ENCODE data around the gene STXBP6. TPM values are rescaled to one million over a fixed set of nuclear protein-coding genes. Genes with fewer than 3 reads are reported as not detected.

The STXBP6 gene
- total and polyA plus RNA-seq, 2 experiments from 2014 or later, result 19.7 to 29.0 TPM

DNA sequence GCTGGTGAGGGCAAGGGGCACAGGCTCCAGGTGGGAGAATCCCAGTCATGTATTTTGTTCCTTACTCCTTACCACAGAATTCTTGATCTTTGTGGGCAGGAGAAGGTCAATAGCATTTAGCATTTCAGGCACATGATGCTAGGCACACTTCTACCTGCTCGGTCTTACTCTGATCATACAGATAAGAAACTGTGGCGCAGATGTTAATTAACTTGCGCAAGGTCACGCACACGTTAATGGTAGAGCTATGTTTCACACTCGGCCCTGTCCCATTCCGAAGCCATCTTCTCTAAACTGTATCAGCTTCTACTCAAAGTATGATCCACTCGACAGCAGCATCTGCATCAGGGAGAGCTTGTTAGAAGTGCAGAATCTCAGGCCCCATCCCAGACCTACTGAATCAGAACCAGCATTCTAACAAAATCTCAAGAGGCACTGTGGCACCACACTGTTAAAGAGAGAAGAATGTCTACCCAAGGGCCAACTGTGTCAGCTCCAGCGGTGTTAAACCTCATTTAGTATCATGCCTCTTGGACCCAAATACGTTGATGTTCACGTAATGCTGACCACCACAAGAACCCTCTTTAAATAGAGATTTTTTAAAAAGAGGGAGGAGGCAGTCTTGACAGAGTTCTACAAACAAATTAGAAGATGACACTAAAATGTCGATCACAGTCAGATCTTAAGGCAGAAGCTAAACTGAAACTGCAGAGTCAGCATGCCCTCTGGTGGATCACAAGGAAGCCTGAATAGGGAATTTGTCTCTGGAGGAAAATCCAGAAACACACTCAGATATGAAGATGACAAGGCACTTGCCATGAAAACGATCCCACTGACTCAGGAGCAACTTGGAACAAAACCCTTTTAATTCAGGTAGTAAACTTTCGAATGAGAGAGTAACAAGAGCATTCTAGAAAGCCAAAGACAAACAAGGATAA lies 7.3 kb downstream of the STXBP6 start:
- Histone ChIP-seq H4K20me1 (replicated peaks; ENCODE audit: insufficient read depth) (peaks cover 3% of the 10 kb centered on the region; the same call in 1 of the 2 replicates), H3K27ac (ENCODE audit: low read depth) (no peak overlapping the region), H3K36me3 (ENCODE audit: insufficient read depth) (no peaks in the 10 kb centered on the region), H3K27me3 (ENCODE audit: insufficient read depth) (peaks cover 8% of the 10 kb centered on the region; the same call in 1 of the 2 replicates), H3K4me3 (no peak overlapping the region), H3K4me1 (ENCODE audit: insufficient read depth) (peaks cover 13% of the 10 kb centered on the region), H3K9me2 (ENCODE audit: insufficient read depth) (no peaks in the 10 kb centered on the region), H2AFZ (no peak overlapping the region), H3F3A (replicated peaks; ENCODE audit: low read depth) (no peaks in the 10 kb centered on the region), H3K79me2 (replicated peaks; ENCODE audit: insufficient read depth) (peaks cover 45% of the 10 kb centered on the region), H3K4me2 (no peak overlapping the region)
- no peak overlapping the region for H3K4me3 Mint-ChIP-seq
- TF ChIP-seq ZNF331 (CRISPR knock-in tag; IDR thresholded peaks at IDR 0.05; ENCODE audit: low read depth), result no peak
- TF ChIP-seq, protein P1, sequence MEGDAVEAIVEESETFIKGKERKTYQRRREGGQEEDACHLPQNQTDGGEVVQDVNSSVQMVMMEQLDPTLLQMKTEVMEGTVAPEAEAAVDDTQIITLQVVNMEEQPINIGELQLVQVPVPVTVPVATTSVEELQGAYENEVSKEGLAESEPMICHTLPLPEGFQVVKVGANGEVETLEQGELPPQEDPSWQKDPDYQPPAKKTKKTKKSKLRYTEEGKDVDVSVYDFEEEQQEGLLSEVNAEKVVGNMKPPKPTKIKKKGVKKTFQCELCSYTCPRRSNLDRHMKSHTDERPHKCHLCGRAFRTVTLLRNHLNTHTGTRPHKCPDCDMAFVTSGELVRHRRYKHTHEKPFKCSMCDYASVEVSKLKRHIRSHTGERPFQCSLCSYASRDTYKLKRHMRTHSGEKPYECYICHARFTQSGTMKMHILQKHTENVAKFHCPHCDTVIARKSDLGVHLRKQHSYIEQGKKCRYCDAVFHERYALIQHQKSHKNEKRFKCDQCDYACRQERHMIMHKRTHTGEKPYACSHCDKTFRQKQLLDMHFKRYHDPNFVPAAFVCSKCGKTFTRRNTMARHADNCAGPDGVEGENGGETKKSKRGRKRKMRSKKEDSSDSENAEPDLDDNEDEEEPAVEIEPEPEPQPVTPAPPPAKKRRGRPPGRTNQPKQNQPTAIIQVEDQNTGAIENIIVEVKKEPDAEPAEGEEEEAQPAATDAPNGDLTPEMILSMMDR (conservative IDR thresholded peaks at IDR 0.05; ENCODE audit: low read depth in 2 of 2), result peak; percentile 75 to 81
- peaks cover 15% of the 10 kb centered on the region for H3K4me1 Mint-ChIP-seq
- no peaks in the 10 kb centered on the region for H3K36me3 Mint-ChIP-seq (ENCODE audit: low read depth)
- ATAC-seq, result peak; percentile 72
- H3K27ac Mint-ChIP-seq, result peak overlapping the region; percentile 81; the same call in 1 of the 2 replicates
- H3K27me3 Mint-ChIP-seq (ENCODE audit: insufficient read depth, low read depth, poor library complexity), result no peaks in the 10 kb centered on the region
- H3K9me3 Mint-ChIP-seq, result no peaks in the 10 kb centered on the region
- peak; percentile 80 for DNase-seq (ENCODE audit: low spot score)

DNA sequence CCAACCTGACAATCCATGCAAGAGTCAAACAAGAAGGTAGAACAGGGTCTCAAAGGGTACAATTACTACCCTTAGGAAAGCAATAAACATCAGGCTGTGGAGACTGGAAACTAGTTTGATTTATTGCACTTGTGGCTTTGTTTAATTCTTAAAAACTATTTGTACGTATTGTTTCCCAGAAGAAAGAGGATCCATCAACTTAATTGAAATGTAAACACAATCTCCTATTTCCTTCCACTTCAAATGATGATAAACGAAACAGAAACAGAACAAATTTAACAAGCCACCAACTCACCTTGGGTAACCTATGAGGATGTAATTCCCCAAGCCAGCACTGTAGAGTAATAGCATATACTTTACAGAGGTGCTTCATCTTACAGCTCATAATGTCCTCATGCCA lies 8.0 kb downstream of the STXBP6 start:
- H3K27ac Mint-ChIP-seq, result no peak overlapping the region
- peaks cover under 1% of the 10 kb centered on the region; the same call in 1 of the 2 replicates for H4K20me1 ChIP-seq (replicated peaks; ENCODE audit: insufficient read depth)
- no peaks in the 10 kb centered on the region for H3K9me3 Mint-ChIP-seq
- H3K4me3 ChIP-seq, result no peak overlapping the region
- peaks cover 13% of the 10 kb centered on the region for H3K4me1 ChIP-seq (ENCODE audit: insufficient read depth)
- ATAC-seq (no peak), DNase-seq (ENCODE audit: low spot score) (no peak)
- no peaks in the 10 kb centered on the region for H3K36me3 Mint-ChIP-seq (ENCODE audit: low read depth)
- peaks cover 15% of the 10 kb centered on the region for H3K4me1 Mint-ChIP-seq
- no peaks in the 10 kb centered on the region for H3K27me3 Mint-ChIP-seq (ENCODE audit: insufficient read depth, low read depth, poor library complexity)
- H2AFZ ChIP-seq, result no peak overlapping the region
- H3K27ac ChIP-seq (ENCODE audit: low read depth), result no peak overlapping the region
- H3K27me3 ChIP-seq (ENCODE audit: insufficient read depth), result peaks cover under 1% of the 10 kb centered on the region; the same call in 1 of the 2 replicates
- H3K9me2 ChIP-seq (ENCODE audit: insufficient read depth), result no peaks in the 10 kb centered on the region
- H3K36me3 ChIP-seq (ENCODE audit: insufficient read depth), result no peaks in the 10 kb centered on the region
- no peak overlapping the region for H3K4me2 ChIP-seq
- H3F3A ChIP-seq (replicated peaks; ENCODE audit: low read depth), result no peaks in the 10 kb centered on the region
- peaks cover 52% of the 10 kb centered on the region for H3K79me2 ChIP-seq (replicated peaks; ENCODE audit: insufficient read depth)
- H3K4me3 Mint-ChIP-seq, result no peak overlapping the region
- TF ChIP-seq, protein P1 (conservative IDR thresholded peaks at IDR 0.05; ENCODE audit: low read depth in 2 of 2), result no peak
- no peak for TF ChIP-seq ZNF114 (CRISPR knock-in tag; IDR thresholded peaks at IDR 0.05)
- TF ChIP-seq JUNB (IDR thresholded peaks at IDR 0.05; ENCODE audit: unreplicated experiment), result no peak
- TF ChIP-seq, protein P2, sequence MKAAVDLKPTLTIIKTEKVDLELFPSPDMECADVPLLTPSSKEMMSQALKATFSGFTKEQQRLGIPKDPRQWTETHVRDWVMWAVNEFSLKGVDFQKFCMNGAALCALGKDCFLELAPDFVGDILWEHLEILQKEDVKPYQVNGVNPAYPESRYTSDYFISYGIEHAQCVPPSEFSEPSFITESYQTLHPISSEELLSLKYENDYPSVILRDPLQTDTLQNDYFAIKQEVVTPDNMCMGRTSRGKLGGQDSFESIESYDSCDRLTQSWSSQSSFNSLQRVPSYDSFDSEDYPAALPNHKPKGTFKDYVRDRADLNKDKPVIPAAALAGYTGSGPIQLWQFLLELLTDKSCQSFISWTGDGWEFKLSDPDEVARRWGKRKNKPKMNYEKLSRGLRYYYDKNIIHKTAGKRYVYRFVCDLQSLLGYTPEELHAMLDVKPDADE (IDR thresholded peaks at IDR 0.05), result no peak
- no peak for TF ChIP-seq STAT1 (IDR thresholded peaks at IDR 0.05; ENCODE audit: unreplicated experiment)
- TF ChIP-seq POLR2AphosphoS5 (IDR thresholded peaks at IDR 0.05; ENCODE audit: low read depth), result no peak
- no peak for TF ChIP-seq CREB1 (CRISPR knock-in tag; IDR thresholded peaks at IDR 0.05; ENCODE audit: low read depth)
- TF ChIP-seq EZH2 (IDR thresholded peaks at IDR 0.05; ENCODE audit: low read depth, unreplicated experiment), result no peak

All from GM23338 (cell line).